NCI-H748 (cell line): ENCODE measurements around the gene SLIT1.
"Not testable (repeated sequence)": the region's sequence is repeated elsewhere in the genome, so short reads cannot be mapped to it uniquely, and the experiment has no call there.

ENCODE experiments used
- DNase-seq: peaks from one replicate; lab custom pipeline; 2025; ENCODE audit not compliant: unreplicated experiment; lab: John Stamatoyannopoulos, UW

Gene SLIT1

GRCh38 chr10:97048649-97049427 lies 136.9 kb downstream of the SLIT1 start:
- DNase-seq: no peak

GRCh38 chr10:97047788-97048187 lies 138.0 kb downstream of the SLIT1 start:
- DNase-seq: no peak

- no peak for DNase-seq
Observed at GRCh38 chr10:97047083-97047736, 138.5 kb downstream of the SLIT1 start.

GRCh38 chr10:97046456-97047082 lies 139.2 kb downstream of the SLIT1 start:
- DNase-seq: no peak

- DNase-seq: no peak
Observed at GRCh38 chr10:97043563-97043855, 142.2 kb downstream of the SLIT1 start.

- no peak for DNase-seq
Observed at GRCh38 chr10:97042716-97043562, 142.8 kb downstream of the SLIT1 start.

GRCh38 chr10:97042081-97042480 lies 143.7 kb downstream of the SLIT1 start:
- no peak for DNase-seq

GRCh38 chr10:97040706-97041105 lies 145.1 kb downstream of the SLIT1 start:
- DNase-seq: no peak

GRCh38 chr10:97040248-97040584 lies 145.5 kb downstream of the SLIT1 start:
- no peak for DNase-seq

GRCh38 chr10:97039538-97040247 lies 146.1 kb downstream of the SLIT1 start:
- DNase-seq: no peak

GRCh38 chr10:97038688-97039087 lies 147.1 kb downstream of the SLIT1 start:
- no peak for DNase-seq

GRCh38 chr10:97037365-97038361 lies 148.1 kb downstream of the SLIT1 start:
- DNase-seq: peak; percentile 77

GRCh38 chr10:97034958-97035769 lies 150.6 kb downstream of the SLIT1 start:
- no peak for DNase-seq

GRCh38 chr10:97034301-97034700 lies 151.5 kb downstream of the SLIT1 start:
- DNase-seq: no peak

GRCh38 chr10:97033841-97034240 lies 151.9 kb downstream of the SLIT1 start:
- not testable (repeated sequence) for DNase-seq

- DNase-seq: no peak
Observed at GRCh38 chr10:97032624-97033023, 153.1 kb downstream of the SLIT1 start.

GRCh38 chr10:97031459-97031858 lies 154.3 kb downstream of the SLIT1 start:
- DNase-seq: no peak

- DNase-seq: no peak
Observed at GRCh38 chr10:97030894-97031293, 154.9 kb downstream of the SLIT1 start.

GRCh38 chr10:97029271-97029670 lies 156.5 kb downstream of the SLIT1 start:
- DNase-seq: no peak
